ENCODE results near the gene RNASE11.

DNA sequence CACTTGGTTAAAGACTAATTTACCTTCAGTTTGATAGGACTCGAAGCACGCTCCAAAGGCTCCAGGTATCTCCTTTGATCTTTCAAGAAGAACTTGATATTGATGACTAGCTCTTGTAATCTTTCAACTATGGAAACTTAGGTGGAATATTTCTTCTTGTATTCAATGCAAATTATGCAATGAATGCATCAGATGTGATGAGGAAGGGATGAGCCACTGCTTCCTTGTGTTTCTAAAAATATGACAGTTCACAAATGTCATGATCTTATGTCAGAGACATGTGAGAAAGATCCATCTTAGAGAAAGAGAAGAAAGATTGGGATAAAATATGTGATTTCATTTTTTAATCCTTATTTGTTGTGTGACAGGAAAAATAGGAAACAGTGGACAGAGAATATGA is 36.9 kb downstream of the RNASE11 start:
- TF ChIP-seq, protein P1, sequence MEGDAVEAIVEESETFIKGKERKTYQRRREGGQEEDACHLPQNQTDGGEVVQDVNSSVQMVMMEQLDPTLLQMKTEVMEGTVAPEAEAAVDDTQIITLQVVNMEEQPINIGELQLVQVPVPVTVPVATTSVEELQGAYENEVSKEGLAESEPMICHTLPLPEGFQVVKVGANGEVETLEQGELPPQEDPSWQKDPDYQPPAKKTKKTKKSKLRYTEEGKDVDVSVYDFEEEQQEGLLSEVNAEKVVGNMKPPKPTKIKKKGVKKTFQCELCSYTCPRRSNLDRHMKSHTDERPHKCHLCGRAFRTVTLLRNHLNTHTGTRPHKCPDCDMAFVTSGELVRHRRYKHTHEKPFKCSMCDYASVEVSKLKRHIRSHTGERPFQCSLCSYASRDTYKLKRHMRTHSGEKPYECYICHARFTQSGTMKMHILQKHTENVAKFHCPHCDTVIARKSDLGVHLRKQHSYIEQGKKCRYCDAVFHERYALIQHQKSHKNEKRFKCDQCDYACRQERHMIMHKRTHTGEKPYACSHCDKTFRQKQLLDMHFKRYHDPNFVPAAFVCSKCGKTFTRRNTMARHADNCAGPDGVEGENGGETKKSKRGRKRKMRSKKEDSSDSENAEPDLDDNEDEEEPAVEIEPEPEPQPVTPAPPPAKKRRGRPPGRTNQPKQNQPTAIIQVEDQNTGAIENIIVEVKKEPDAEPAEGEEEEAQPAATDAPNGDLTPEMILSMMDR (conservative IDR thresholded peaks at IDR 0.05; ENCODE audit: low read depth, low read length) = no peak
- no peak for TF ChIP-seq POLR2A (IDR thresholded peaks at IDR 0.05; ENCODE audit: low read depth, low read length)
- no peak for TF ChIP-seq RCOR1 (IDR thresholded peaks at IDR 0.05; ENCODE audit: insufficient replicate concordance, low read length)
- no peak for TF ChIP-seq BHLHE40 (IDR thresholded peaks at IDR 0.05; ENCODE audit: low read depth, low read length)
- TF ChIP-seq SMC3 (IDR thresholded peaks at IDR 0.05; ENCODE audit: low read depth, low read length) = no peak
- TF ChIP-seq, protein P2, sequence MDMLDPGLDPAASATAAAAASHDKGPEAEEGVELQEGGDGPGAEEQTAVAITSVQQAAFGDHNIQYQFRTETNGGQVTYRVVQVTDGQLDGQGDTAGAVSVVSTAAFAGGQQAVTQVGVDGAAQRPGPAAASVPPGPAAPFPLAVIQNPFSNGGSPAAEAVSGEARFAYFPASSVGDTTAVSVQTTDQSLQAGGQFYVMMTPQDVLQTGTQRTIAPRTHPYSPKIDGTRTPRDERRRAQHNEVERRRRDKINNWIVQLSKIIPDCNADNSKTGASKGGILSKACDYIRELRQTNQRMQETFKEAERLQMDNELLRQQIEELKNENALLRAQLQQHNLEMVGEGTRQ (IDR thresholded peaks at IDR 0.05; ENCODE audit: low read depth, low read length) = no peak
- TF ChIP-seq CHD1 (IDR thresholded peaks at IDR 0.05; ENCODE audit: low read depth, low read length) = no peak
- TF ChIP-seq RFX5 (IDR thresholded peaks at IDR 0.05; ENCODE audit: low read depth, low read length) = no peak
- TF ChIP-seq MXI1 (IDR thresholded peaks at IDR 0.05; ENCODE audit: borderline replicate concordance, low read depth, low read length) = no peak
- TF ChIP-seq NFE2L2 (IDR thresholded peaks at IDR 0.05; ENCODE audit: low read depth, low read length) = no peak
- TF ChIP-seq RAD21 (IDR thresholded peaks at IDR 0.05; ENCODE audit: low read length) = no peak

Measured in IMR-90 (cell line).